Activated T-cell treated with anti-CD3 and anti-CD28 coated beads for 4 hours (primary cell): ENCODE results near the gene TMEM263.
"Not testable (repeated sequence)": the region's sequence is repeated elsewhere in the genome, so short reads cannot be mapped to it uniquely, and the experiment has no call there.

Experiments
- DNase-seq: peaks from one replicate; pipeline ENCODE4 v3.0.0-alpha.2; 2020

The TMEM263 gene

GRCh38 chr12:106987846-106988245 lies 32.1 kb downstream of the TMEM263 start:
- no peak for DNase-seq

- DNase-seq: no peak
Measured at GRCh38 chr12:106994579-106995220, 39.0 kb downstream of the TMEM263 start.

GRCh38 chr12:106996102-106996501 lies 40.4 kb downstream of the TMEM263 start:
- not testable (repeated sequence) for DNase-seq

- no peak for DNase-seq
Measured at GRCh38 chr12:106997916-106998315, 42.2 kb downstream of the TMEM263 start.

GRCh38 chr12:106999446-106999845 lies 43.7 kb downstream of the TMEM263 start:
- no peak for DNase-seq

GRCh38 chr12:107002665-107003064 lies 47.0 kb downstream of the TMEM263 start:
- not testable (repeated sequence) for DNase-seq

GRCh38 chr12:107007411-107007810 lies 51.7 kb downstream of the TMEM263 start:
- no peak for DNase-seq

- DNase-seq: no peak
Measured at GRCh38 chr12:107011519-107011918, 55.8 kb downstream of the TMEM263 start.

GRCh38 chr12:107012736-107013425 lies 57.2 kb downstream of the TMEM263 start:
- DNase-seq: no peak

GRCh38 chr12:107014055-107014454 lies 58.3 kb downstream of the TMEM263 start:
- no peak for DNase-seq

GRCh38 chr12:107017042-107017441 lies 61.3 kb downstream of the TMEM263 start:
- DNase-seq: no peak

- no peak for DNase-seq
Measured at GRCh38 chr12:107019546-107019945, 63.8 kb downstream of the TMEM263 start.
